GM23338 (cell line): ENCODE results near the gene KLF1. TPM values are rescaled to one million over a fixed set of nuclear protein-coding genes. Genes with fewer than 3 reads are reported as not detected.

ENCODE experiments used
- ATAC-seq: fragments of 200-7000 bp; cut with Tn5 transposase; 3 replicates; pipeline ENCODE4 v1.9.1; 2020
- DNase-seq: peaks from one replicate; pipeline ENCODE4 v3.0.0-alpha.2; 2015; ENCODE audit warnings: low spot score
- H2AFZ ChIP-seq: fragments of 200-600 bp; sonication (generic); 2 replicates; pipeline ENCODE4 v1.8.0; 2016; ENCODE audit warnings: antibody characterized with exemption, mild to moderate bottlenecking, moderate library complexity
- H3F3A ChIP-seq: fragments of 200-600 bp; sonication (generic); replicated peaks from 2 replicates; pipeline ENCODE4 v1.8.0; 2017; ENCODE audit warnings: antibody characterized with exemption, mixed run types, low read depth
- H3K27ac ChIP-seq: fragments of 200-600 bp; sonication (generic); 2 replicates; pipeline ENCODE4 v1.6.1; 2016; ENCODE audit warnings: low read depth
- H3K27me3 ChIP-seq: fragments of 200-600 bp; sonication (generic); 2 replicates; pipeline ENCODE4 v1.8.0; 2016; ENCODE audit warnings: mild to moderate bottlenecking, mixed run types, moderate library complexity; ENCODE audit not compliant: insufficient read depth
- H3K36me3 ChIP-seq: fragments of 200-600 bp; sonication (generic); 2 replicates; pipeline ENCODE4 v1.8.0; 2016; ENCODE audit warnings: mild to moderate bottlenecking; ENCODE audit not compliant: insufficient read depth
- H3K4me1 ChIP-seq: fragments of 200-600 bp; sonication (generic); 2 replicates; pipeline ENCODE4 v1.8.0; 2016; ENCODE audit warnings: mild to moderate bottlenecking, moderate library complexity; ENCODE audit not compliant: insufficient read depth
- H3K4me2 ChIP-seq: fragments of 200-600 bp; sonication (generic); 2 replicates; pipeline ENCODE4 v1.7.1; 2017; ENCODE audit warnings: mixed run types
- H3K4me3 ChIP-seq: fragments of 200-600 bp; sonication (generic); 2 replicates; pipeline ENCODE4 v1.6.1; 2016; ENCODE audit warnings: mixed run types
- H3K79me2 ChIP-seq: fragments of 200-600 bp; sonication (generic); replicated peaks from 2 replicates; pipeline ENCODE4 v1.8.0; 2017; ENCODE audit warnings: mild to moderate bottlenecking; ENCODE audit not compliant: insufficient read depth
- H3K9me2 ChIP-seq: fragments of 200-600 bp; sonication (generic); 2 replicates; pipeline ENCODE4 v1.8.0; 2017; ENCODE audit not compliant: insufficient read depth
- H4K20me1 ChIP-seq: fragments of 200-600 bp; sonication (generic); replicated peaks from 2 replicates; pipeline ENCODE4 v1.8.0; 2017; ENCODE audit warnings: mild to moderate bottlenecking; ENCODE audit not compliant: insufficient read depth
- H3K27ac Mint-ChIP-seq: 2 replicates; pipeline ENCODE4 v1.8.0; 2020; ENCODE audit warnings: inconsistent platforms, mild to moderate bottlenecking, moderate library complexity, mixed read lengths
- H3K27me3 Mint-ChIP-seq: 3 replicates; pipeline ENCODE4 v1.8.0; 2022; ENCODE audit warnings: low read depth, mild to moderate bottlenecking, moderate library complexity, mixed read lengths, inconsistent platforms; ENCODE audit not compliant: insufficient read depth, poor library complexity
- H3K36me3 Mint-ChIP-seq: 3 replicates; pipeline ENCODE4 v1.8.0; 2021; ENCODE audit warnings: low read depth, mild to moderate bottlenecking, inconsistent platforms, moderate library complexity, mixed read lengths
- H3K4me1 Mint-ChIP-seq: 3 replicates; pipeline ENCODE4 v1.8.0; 2020; ENCODE audit warnings: mild to moderate bottlenecking, inconsistent platforms, mixed read lengths
- H3K4me3 Mint-ChIP-seq: 3 replicates; pipeline ENCODE4 v1.8.0; 2021; ENCODE audit warnings: moderate library complexity, mild to moderate bottlenecking, inconsistent platforms, mixed read lengths
- H3K9me3 Mint-ChIP-seq: 3 replicates; pipeline ENCODE4 v1.8.0; 2020; ENCODE audit warnings: moderate library complexity, mild to moderate bottlenecking, inconsistent platforms, mixed read lengths
- CREB1 ChIP-seq: fragments of 250-450 bp; sonication (Bioruptor Pico); IDR thresholded peaks from 2 replicates; pipeline ENCODE4 v1.5.0; 2020; ENCODE audit warnings: low read depth, mild to moderate bottlenecking, moderate library complexity
- EZH2 ChIP-seq: fragments of 200-600 bp; sonication (generic); IDR thresholded peaks from one replicate; pipeline ENCODE4 v1.8.0; 2017; ENCODE audit warnings: antibody characterized with exemption, mild to moderate bottlenecking, low read depth; ENCODE audit not compliant: unreplicated experiment
- JUNB ChIP-seq: IDR thresholded peaks from one replicate; pipeline ENCODE4 v1.6.1; 2016; ENCODE audit warnings: antibody characterized with exemption; ENCODE audit not compliant: unreplicated experiment
- polyA plus RNA-seq: library from polyadenylated mRNA; unstranded; fragments of >200 nt; fragmentation: Nextera tagmentation; extraction: Ambion mirVana; gene quantifications from 2 replicates; pipeline ENCODE4 v1.2.1, GENCODE V29; 2016
- total RNA-seq: library from RNA; depleted of rRNA; stranded (reverse); fragments of >200 nt; shearing (Covaris generic); gene quantifications from 2 replicates; pipeline ENCODE4 v1.2.3, GENCODE V29; 2014
- TF ChIP-seq, protein P1 (sequence below): fragments of 250-450 bp; sonication (Bioruptor Pico); IDR thresholded peaks from 2 replicates; pipeline ENCODE4 v1.5.0; 2020; ENCODE audit warnings: mild to moderate bottlenecking, moderate library complexity
- TF ChIP-seq, protein P2 (sequence below): IDR thresholded peaks from one replicate; pipeline ENCODE4 v1.6.1; 2018; ENCODE audit warnings: antibody characterized with exemption; ENCODE audit not compliant: unreplicated experiment

Gene KLF1
- total and polyA plus RNA-seq, 2 experiments from 2014 or later, result 0.74 to 1.1 TPM

DNA sequence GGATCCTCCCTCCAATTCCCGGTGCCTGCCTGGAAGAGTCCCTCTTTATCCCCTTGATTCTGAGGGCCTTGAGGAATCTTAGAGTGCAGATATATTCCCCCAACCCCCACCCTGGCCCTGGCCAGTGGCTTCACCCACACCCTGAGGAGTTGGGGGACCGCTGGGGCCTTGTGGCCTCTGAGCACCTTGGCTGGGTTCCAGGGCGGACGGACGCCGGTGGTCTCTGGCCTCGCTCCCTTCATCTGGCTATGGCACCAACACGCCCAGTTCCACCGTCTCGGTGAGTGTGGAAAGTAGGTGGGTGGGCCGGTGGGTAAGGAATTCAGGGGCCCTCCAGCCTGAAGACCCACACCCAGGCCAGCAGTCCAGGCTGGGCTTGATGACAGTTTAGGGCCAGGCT, 43.7 kb downstream of the KLF1 start (continued):
- TF ChIP-seq JUNB, result no peak
- TF ChIP-seq, protein P1, sequence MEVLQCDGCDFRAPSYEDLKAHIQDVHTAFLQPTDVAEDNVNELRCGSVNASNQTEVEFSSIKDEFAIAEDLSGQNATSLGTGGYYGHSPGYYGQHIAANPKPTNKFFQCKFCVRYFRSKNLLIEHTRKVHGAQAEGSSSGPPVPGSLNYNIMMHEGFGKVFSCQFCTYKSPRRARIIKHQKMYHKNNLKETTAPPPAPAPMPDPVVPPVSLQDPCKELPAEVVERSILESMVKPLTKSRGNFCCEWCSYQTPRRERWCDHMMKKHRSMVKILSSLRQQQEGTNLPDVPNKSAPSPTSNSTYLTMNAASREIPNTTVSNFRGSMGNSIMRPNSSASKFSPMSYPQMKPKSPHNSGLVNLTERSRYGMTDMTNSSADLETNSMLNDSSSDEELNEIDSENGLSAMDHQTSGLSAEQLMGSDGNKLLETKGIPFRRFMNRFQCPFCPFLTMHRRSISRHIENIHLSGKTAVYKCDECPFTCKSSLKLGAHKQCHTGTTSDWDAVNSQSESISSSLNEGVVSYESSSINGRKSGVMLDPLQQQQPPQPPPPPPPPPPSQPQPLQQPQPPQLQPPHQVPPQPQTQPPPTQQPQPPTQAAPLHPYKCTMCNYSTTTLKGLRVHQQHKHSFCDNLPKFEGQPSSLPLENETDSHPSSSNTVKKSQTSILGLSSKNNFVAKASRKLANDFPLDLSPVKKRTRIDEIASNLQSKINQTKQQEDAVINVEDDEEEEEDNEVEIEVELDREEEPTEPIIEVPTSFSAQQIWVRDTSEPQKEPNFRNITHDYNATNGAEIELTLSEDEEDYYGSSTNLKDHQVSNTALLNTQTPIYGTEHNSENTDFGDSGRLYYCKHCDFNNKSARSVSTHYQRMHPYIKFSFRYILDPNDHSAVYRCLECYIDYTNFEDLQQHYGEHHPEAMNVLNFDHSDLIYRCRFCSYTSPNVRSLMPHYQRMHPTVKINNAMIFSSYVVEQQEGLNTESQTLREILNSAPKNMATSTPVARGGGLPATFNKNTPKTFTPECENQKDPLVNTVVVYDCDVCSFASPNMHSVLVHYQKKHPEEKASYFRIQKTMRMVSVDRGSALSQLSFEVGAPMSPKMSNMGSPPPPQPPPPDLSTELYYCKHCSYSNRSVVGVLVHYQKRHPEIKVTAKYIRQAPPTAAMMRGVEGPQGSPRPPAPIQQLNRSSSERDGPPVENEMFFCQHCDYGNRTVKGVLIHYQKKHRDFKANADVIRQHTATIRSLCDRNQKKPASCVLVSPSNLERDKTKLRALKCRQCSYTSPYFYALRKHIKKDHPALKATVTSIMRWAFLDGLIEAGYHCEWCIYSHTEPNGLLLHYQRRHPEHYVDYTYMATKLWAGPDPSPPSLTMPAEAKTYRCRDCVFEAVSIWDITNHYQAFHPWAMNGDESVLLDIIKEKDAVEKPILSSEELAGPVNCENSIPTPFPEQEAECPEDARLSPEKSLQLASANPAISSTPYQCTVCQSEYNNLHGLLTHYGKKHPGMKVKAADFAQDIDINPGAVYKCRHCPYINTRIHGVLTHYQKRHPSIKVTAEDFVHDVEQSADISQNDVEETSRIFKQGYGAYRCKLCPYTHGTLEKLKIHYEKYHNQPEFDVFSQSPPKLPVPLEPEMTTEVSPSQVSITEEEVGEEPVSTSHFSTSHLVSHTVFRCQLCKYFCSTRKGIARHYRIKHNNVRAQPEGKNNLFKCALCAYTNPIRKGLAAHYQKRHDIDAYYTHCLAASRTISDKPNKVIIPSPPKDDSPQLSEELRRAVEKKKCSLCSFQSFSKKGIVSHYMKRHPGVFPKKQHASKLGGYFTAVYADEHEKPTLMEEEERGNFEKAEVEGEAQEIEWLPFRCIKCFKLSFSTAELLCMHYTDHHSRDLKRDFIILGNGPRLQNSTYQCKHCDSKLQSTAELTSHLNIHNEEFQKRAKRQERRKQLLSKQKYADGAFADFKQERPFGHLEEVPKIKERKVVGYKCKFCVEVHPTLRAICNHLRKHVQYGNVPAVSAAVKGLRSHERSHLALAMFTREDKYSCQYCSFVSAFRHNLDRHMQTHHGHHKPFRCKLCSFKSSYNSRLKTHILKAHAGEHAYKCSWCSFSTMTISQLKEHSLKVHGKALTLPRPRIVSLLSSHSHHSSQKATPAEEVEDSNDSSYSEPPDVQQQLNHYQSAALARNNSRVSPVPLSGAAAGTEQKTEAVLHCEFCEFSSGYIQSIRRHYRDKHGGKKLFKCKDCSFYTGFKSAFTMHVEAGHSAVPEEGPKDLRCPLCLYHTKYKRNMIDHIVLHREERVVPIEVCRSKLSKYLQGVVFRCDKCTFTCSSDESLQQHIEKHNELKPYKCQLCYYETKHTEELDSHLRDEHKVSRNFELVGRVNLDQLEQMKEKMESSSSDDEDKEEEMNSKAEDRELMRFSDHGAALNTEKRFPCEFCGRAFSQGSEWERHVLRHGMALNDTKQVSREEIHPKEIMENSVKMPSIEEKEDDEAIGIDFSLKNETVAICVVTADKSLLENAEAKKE (CRISPR knock-in tag), result no peak

DNA sequence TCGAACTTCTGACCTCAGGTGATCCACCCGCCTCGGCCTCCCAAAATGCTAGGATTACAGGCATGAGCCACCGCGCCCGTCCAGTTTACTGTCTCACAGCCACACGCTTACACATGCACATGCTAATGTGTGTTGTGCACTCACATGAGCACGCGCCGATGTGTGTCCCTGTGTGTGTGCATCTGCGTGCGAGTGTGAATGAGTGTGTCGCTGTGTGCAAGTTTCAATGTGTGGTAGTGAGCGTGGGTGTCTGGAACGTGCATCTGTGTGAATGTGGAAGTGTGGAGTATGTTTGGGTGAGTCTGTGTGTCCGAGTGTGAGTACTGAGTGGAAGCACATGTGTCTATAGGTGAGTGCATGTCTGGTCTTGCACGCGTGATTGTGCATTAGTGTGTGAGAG, 44.5 kb downstream of the KLF1 start:
- Mint-ChIP-seq H3K27me3 (peaks cover 17% of the 10 kb centered on the region), H3K4me3 (no peak overlapping the region)
- TF ChIP-seq, protein P2, sequence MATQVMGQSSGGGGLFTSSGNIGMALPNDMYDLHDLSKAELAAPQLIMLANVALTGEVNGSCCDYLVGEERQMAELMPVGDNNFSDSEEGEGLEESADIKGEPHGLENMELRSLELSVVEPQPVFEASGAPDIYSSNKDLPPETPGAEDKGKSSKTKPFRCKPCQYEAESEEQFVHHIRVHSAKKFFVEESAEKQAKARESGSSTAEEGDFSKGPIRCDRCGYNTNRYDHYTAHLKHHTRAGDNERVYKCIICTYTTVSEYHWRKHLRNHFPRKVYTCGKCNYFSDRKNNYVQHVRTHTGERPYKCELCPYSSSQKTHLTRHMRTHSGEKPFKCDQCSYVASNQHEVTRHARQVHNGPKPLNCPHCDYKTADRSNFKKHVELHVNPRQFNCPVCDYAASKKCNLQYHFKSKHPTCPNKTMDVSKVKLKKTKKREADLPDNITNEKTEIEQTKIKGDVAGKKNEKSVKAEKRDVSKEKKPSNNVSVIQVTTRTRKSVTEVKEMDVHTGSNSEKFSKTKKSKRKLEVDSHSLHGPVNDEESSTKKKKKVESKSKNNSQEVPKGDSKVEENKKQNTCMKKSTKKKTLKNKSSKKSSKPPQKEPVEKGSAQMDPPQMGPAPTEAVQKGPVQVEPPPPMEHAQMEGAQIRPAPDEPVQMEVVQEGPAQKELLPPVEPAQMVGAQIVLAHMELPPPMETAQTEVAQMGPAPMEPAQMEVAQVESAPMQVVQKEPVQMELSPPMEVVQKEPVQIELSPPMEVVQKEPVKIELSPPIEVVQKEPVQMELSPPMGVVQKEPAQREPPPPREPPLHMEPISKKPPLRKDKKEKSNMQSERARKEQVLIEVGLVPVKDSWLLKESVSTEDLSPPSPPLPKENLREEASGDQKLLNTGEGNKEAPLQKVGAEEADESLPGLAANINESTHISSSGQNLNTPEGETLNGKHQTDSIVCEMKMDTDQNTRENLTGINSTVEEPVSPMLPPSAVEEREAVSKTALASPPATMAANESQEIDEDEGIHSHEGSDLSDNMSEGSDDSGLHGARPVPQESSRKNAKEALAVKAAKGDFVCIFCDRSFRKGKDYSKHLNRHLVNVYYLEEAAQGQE, result no peak
- TF ChIP-seq, protein P1 (CRISPR knock-in tag), result no peak
- TF ChIP-seq EZH2 (no peak), CREB1 (CRISPR knock-in tag) (no peak)

More for the DNA sequence above, 44.5 kb downstream of the KLF1 start:
- H3K27me3 ChIP-seq, result no peaks in the 10 kb centered on the region
- no peaks in the 10 kb centered on the region for H3K36me3 ChIP-seq
- H3K36me3 Mint-ChIP-seq, result peaks cover 9% of the 10 kb centered on the region; the same call in 1 of the 3 replicates
- no peaks in the 10 kb centered on the region for H3K9me2 ChIP-seq
- peaks cover 19% of the 10 kb centered on the region for H3K4me1 ChIP-seq
- H3F3A ChIP-seq, result peaks cover 35% of the 10 kb centered on the region
- H3K4me3 ChIP-seq, result no peak overlapping the region
- H3K9me3 Mint-ChIP-seq, result no peaks in the 10 kb centered on the region; the same call in 2 of the 3 replicates
- no peak overlapping the region for H3K27ac Mint-ChIP-seq
- no peak overlapping the region for H3K4me2 ChIP-seq
- H3K4me1 Mint-ChIP-seq, result peaks cover 32% of the 10 kb centered on the region
- ATAC-seq (no peak), DNase-seq (no peak)
- peaks cover 11% of the 10 kb centered on the region for H4K20me1 ChIP-seq
- H3K27ac ChIP-seq, result no peak overlapping the region
- no peak overlapping the region for H2AFZ ChIP-seq
- peaks cover 8% of the 10 kb centered on the region for H3K79me2 ChIP-seq
